CD4-positive, alpha-beta T cell treated with Interleukin-17A for 4 hours (primary cell): Measurements from ENCODE around the gene PSME1.

ENCODE experiments used
- DNase-seq: peaks from one replicate; pipeline ENCODE4 v3.0.0-alpha.2; 2020; ENCODE audit warnings: mixed read lengths

Gene PSME1

GRCh38 chr14:24177041-24177825, 41.2 kb downstream of the PSME1 start:
- DNase-seq: no peak

DNA sequence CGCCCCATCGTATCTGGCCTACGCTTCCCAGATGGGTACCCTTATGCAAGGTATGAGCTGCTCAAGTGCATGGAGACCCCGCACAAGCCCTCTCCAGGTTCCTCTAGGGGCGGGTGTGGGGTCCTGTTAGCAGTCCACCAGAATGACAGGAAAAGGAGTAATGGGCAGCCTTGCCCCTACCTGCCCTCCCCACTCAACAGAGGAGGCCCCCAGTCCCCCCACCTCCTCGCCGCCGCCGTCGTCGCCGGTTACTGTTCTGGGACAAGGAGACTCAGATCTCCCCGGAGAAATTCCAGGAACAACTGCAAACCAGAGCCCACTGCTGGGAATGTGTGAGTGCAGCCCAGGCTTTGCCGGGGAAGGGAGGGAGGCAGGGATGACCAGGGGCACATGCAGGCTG, 41.9 kb downstream of the PSME1 start:
- DNase-seq: no peak

DNA sequence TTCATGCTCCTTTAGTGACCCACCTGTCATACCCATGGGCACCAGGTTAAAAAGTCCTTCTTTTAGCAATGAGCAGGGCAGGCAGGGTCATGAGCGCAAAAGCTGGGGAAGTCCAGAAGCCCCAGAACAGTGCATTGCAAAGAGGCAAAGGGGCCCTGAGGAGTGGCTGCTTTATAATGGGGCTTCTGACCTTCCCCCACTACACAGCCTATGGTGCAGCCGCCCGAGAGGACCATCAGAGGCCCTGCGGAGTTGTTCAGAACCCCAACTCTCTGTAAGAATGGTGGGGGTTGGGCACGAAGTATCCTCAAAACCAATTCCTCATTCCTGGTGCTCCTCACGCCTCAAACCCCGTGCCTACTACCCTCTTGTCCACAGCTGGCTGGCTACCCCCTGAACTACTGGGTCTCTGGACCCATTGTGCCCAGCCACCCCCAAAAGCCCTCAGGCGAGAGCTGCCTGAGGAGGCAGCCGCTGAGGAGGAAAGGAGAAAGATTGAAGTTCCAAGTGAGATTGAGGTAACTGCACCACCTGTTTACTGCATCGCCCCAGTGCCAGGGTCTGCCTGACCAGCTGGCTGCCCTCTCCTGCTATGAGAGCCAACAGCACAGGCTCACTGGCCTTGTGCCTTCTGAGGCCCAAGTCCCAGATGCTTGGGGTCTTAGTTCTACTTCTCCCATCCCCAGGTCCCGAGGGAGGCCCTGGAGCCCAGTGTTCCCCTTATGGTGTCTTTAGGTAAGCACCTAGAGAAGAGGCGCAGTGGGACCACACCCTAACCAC, 42.6 kb downstream of the PSME1 start:
- DNase-seq: no peak

DNA sequence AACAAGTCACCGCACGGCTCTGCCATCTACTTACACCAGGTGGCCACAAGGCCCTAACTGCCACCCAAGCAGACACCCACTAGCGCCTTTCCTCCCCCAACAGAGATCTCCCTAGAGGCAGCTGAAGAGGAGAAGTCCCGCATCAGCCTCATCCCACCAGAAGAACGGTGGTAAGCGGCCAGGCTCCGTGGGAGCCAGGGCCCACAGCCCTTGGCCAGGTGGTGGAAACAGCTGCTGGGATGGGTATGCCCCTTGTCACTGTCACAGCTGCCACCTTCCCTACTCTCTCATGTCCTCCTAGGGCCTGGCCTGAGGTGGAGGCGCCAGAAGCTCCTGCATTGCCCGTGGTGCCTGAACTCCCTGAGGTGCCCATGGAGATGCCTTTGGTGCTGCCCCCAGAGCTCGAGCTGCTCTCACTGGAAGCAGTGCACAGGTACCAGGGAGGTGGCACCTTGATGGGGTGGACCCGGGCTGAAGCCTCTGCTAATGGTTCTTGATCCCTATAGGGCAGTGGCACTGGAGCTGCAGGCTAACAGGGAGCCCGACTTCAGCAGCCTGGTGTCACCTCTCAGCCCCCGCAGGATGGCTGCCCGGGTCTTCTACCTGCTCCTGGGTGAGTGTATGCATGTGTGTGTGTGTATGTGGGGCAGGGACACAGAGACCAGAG, 43.4 kb downstream of the PSME1 start:
- no peak for DNase-seq

GRCh38 chr14:24179961-24180796, 44.2 kb downstream of the PSME1 start:
- DNase-seq: no peak

DNA sequence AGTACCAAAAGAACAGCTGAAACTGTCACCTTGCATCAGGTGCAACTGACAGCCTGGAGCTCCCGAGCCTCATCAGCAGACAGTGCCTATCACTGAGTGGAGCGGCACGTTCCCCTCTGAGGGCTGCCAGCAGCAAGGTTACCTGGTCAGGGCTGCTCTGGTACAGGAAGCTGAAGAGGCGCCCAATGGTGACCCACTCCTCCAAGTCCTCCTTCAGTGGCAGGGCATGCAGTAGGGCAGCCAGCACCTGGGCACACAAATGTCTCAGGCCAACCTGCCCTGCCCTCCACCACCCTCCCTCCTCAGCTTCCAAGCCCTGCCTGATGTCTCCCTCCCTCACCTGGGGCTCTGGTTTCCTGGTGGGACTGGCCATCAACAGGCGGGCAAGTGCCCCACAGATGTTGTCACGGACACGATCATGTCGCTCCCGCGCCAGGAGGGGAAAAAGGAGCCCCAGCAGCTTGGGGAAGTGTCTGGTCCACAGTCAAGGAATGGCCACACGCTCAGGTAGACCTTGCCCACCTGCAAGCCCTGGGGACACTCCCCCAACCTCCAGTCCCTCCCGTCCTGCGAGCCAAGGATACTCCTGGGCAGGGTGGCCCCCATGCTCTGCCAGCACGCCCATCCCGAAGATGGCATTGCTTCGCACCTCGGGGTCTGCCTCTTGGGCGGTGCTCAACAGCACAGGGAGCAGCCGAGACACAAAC, 45.5 kb downstream of the PSME1 start:
- no peak for DNase-seq

DNA sequence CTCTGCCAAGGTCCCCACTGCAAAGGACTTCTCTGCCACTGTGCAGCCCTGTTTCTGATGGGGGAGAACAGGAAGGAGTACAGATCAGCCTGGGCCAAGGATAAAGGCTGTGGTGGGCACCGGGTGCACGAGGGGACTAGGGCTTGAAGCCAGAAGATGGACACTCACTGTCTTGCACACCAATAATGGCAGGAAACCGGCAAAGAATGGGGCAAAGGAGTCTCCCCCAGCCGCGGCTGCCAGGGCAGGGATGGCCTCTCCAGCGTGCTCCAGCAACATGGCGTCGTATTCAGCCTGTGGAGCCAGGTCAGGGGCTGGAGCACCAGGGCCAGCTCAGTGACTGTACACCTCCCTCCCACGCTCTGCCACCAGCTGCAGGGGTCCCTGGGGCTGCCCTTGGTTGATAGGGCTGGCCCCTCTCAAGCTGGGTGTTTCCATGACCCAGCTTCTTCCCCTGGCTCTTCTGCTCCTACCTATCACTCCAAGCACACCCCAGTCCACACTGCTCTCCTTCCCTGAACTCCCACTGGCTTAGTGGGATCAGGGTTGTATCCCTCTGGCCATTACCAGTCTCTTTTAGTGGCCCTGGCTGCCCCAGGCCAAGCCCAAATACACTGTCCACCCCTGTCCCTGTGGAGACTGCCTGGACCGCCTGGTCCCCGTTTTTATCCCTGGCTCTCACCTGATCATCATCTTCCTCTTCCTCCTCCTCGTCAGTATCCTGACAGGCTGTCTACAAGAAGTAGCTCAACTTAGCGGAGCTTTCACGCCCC, 46.3 kb downstream of the PSME1 start:
- DNase-seq: no peak

DNA sequence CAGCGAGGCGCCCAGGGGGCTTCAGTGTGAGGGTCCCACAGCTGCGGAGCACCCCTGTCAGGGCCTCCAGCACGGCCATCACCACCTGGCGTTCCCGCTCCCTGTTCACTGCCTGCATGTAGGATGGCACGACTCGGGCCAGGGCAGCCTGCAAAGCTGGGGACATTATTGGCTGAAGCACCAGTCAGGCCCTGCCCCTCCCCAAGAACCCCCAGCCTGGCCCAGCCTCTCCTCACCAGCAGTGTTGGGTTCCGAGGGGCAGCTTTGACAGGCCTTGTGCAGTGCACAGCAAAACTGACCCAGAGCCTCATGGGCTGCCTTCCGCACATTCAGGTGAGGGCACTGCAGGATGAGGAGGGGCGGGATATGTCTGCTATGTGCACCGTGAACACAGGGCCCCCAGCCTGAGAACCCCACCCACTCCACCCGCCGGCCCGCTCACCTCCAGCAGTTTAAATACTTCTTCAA, 47.1 kb downstream of the PSME1 start:
- no peak for DNase-seq

DNA sequence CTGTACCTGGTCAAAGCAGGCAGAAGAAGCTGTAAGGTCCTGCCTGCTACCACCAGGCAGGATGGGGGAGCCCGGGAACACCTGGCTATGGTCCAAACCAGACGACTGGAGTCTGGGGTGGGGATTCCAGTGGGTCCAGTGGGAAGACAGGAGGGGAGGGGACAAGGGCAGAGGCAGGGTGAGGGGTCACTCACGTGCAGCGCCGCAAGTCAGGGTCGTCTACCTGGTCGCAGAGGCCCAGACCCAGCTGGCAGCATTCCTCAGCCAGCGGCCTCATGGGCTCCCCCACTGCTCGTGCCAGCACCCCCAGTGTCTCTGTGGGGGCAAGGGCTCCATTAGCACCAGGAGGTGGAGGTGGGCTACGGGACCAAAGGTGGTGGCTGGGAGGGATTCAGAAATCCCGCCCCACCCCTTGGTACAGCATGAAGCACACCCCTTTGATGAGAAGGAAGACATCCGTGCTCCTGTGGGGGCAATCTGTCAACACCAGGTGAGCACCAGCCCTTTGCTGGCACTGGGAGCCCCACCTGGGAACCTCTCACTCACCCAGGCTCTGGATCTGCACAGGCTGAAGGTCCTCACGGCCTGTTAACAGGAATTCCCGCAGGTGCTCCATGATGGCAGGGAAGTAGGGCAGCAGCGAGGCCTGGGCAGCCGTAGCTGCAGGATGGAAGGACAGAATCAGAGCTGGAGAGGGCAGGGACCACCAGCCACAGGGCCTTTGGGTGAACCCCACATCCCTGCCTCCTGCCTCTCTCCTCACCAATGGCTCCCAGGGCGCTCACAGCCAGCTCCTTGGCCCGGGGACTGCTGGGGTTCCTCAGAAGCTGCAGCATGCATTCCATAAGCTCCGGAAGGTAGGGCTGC, 48.3 kb downstream of the PSME1 start:
- no peak for DNase-seq

DNA sequence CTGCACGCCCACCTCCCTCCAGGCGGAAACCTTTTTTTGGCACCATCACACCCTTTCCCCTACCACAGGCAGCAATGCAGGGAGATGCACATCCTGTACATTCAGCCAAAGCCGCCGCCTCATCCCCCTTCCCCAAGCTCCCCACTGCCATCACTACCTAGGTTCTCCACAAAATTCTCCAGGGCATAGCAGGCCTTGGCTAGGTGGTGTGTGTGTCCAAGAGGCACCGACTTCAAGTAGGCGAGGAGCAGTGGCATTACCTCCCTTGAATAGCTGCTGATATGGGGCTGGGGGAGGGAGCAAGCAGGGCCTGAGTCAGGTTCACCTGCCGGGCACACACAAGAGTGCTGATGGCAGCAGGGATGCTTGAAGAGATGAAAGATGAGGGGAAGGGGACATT, 49.0 kb downstream of the PSME1 start:
- no peak for DNase-seq

GRCh38 chr14:24185741-24186140, 49.7 kb downstream of the PSME1 start:
- DNase-seq: no peak

GRCh38 chr14:24186831-24187538, 51.0 kb downstream of the PSME1 start:
- DNase-seq: no peak

- no peak for DNase-seq
These were observed 51.5 kb downstream of the PSME1 start for GRCh38 chr14:24187539-24187915.
